OCI-LY1 (cell line): ENCODE results near the gene PXDC1.

Source experiments
- H2AFZ ChIP-seq: fragments of 200-600 bp; sonication (generic), shearing (Covaris generic); 2 replicates; pipeline ENCODE4 v1.6.0; 2014; ENCODE audit warnings: antibody characterized with exemption, mild to moderate bottlenecking, low read length
- H3F3A ChIP-seq: fragments of 200-600 bp; sonication (generic), shearing (Covaris generic); 2 replicates; pipeline ENCODE4 v1.6.0; 2014; ENCODE audit warnings: mild to moderate bottlenecking, antibody characterized with exemption, low read length, moderate library complexity; ENCODE audit not compliant: insufficient read depth
- H3K27ac ChIP-seq: fragments of 200-600 bp; sonication (generic); 2 replicates; pipeline ENCODE4 v1.5.1; 2014; ENCODE audit warnings: low read length, mixed run types, mild to moderate bottlenecking, low read depth; ENCODE audit not compliant: poor library complexity, severe bottlenecking
- H3K27me3 ChIP-seq: fragments of 200-600 bp; sonication (generic); 2 replicates; pipeline ENCODE4 v1.6.0; 2014; ENCODE audit warnings: antibody characterized with exemption, mild to moderate bottlenecking, low read length, moderate library complexity; ENCODE audit not compliant: insufficient read depth
- H3K36me3 ChIP-seq: fragments of 200-600 bp; sonication (generic); 2 replicates; pipeline ENCODE4 v1.6.1; 2014; ENCODE audit warnings: mild to moderate bottlenecking, antibody characterized with exemption, low read length, moderate library complexity, mixed read lengths; ENCODE audit not compliant: insufficient read depth
- H3K4me1 ChIP-seq: fragments of 200-600 bp; sonication (generic); 2 replicates; pipeline ENCODE4 v1.5.1; 2014; ENCODE audit warnings: mild to moderate bottlenecking, low read length, moderate library complexity; ENCODE audit not compliant: insufficient read depth, severe bottlenecking
- H3K4me2 ChIP-seq: fragments of 200-600 bp; sonication (generic), shearing (Covaris generic); 2 replicates; pipeline ENCODE4 v1.6.1; 2014; ENCODE audit warnings: low read length
- H3K4me3 ChIP-seq: fragments of 200-600 bp; sonication (generic); 2 replicates; pipeline ENCODE4 v1.5.1; 2014; ENCODE audit warnings: low read length, low read depth, mild to moderate bottlenecking, mixed read lengths; ENCODE audit not compliant: poor library complexity, severe bottlenecking
- H3K79me2 ChIP-seq: fragments of 200-600 bp; shearing (Covaris generic); 2 replicates; pipeline ENCODE4 v1.6.1; 2016; ENCODE audit warnings: mixed run types, low read length, mixed read lengths; ENCODE audit not compliant: insufficient read depth
- H3K9ac ChIP-seq: fragments of 200-600 bp; sonication (generic), shearing (Covaris generic); 2 replicates; pipeline ENCODE4 v1.6.1; 2014; ENCODE audit warnings: mild to moderate bottlenecking, low read length, mixed read lengths
- H3K9me2 ChIP-seq: fragments of 200-600 bp; sonication (generic), shearing (Covaris generic); 2 replicates; pipeline ENCODE4 v1.6.1; 2014; ENCODE audit warnings: low read depth, mild to moderate bottlenecking, low read length, mixed read lengths
- H3K9me3 ChIP-seq: fragments of 200-600 bp; shearing (Covaris generic); 2 replicates; pipeline ENCODE4 v1.6.1; 2014; ENCODE audit warnings: low read length, mixed read lengths
- H4K20me1 ChIP-seq: fragments of 200-600 bp; sonication (generic), shearing (Covaris generic); 2 replicates; pipeline ENCODE4 v1.6.0; 2016; ENCODE audit warnings: mild to moderate bottlenecking, low read length; ENCODE audit not compliant: insufficient read depth
- CTCF ChIP-seq: fragments of 200-600 bp; sonication (generic), shearing (Covaris generic); IDR thresholded peaks from 2 replicates; pipeline ENCODE4 v1.5.1; 2017; ENCODE audit warnings: mild to moderate bottlenecking, antibody characterized with exemption, low read length, moderate library complexity, mixed read lengths
- EZH2 ChIP-seq: fragments of 200-600 bp; sonication (generic), shearing (Covaris generic); IDR thresholded peaks from 2 replicates; pipeline ENCODE4 v1.8.0; 2017; ENCODE audit warnings: borderline replicate concordance, mixed run types, mild to moderate bottlenecking, antibody characterized with exemption, low read length, moderate library complexity, mixed read lengths

The PXDC1 gene

DNA sequence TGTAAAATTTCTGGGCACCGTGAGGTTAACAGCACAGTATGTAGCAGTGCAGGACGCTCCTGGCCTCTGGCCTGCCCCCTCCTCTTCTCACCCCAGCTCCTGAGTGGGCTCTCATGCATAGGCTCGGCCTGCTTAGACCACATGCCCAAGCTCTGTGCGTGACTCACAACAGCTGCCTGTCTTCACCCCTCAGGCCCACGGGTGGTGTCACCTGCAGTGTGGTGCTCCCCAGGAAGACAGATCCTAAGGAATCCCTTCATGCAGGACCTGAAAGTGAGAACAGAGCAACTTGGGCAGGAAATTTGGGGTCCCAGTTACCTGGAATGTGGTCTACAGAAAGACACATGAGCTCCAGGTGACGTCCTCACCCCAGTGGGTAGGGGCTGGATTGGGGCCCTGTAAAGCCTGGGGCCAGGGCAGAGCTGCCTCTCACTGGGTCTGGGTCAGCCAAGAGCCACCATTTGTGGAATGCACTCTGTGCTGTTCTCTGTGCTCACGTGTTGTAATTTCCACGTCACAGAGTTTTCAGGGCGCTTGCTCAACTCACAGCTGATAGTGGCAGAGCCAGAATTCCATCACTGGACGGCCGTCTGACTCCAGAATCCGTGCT is 37.0 kb upstream of the PXDC1 start:
- H3K9me2 ChIP-seq: no peaks in the 10 kb centered on the region
- no peaks in the 10 kb centered on the region for H3K36me3 ChIP-seq
- H3K79me2 ChIP-seq: no peaks in the 10 kb centered on the region
- TF ChIP-seq CTCF: no peak
- H3K27me3 ChIP-seq: 0 out of 2 replicates have a peak, but pooled peaks cover 9% of the 10 kb centered on the region
- no peaks in the 10 kb centered on the region for H3F3A ChIP-seq
- H3K4me1 ChIP-seq: no peaks in the 10 kb centered on the region
- no peaks in the 10 kb centered on the region for H4K20me1 ChIP-seq
- H3K9me3 ChIP-seq: no peaks in the 10 kb centered on the region
- H2AFZ ChIP-seq: no peak overlapping the region
- H3K27ac ChIP-seq: no peak overlapping the region
- no peak overlapping the region for H3K4me3 ChIP-seq
- H3K9ac ChIP-seq: no peak overlapping the region
- no peak overlapping the region for H3K4me2 ChIP-seq

- Histone ChIP-seq H3K4me2 (no peak overlapping the region), H3K9me3 (no peaks in the 10 kb centered on the region), H3K79me2 (no peaks in the 10 kb centered on the region), H2AFZ (no peak overlapping the region), H3F3A (no peaks in the 10 kb centered on the region), H3K4me3 (no peak overlapping the region), H3K4me1 (no peaks in the 10 kb centered on the region), H4K20me1 (no peaks in the 10 kb centered on the region), H3K9ac (no peak overlapping the region), H3K9me2 (no peaks in the 10 kb centered on the region), H3K36me3 (no peaks in the 10 kb centered on the region), H3K27ac (no peak overlapping the region), H3K27me3 (peaks cover 6% of the 10 kb centered on the region; the same call in 1 of the 2 replicates)
- TF ChIP-seq EZH2 (no peak), CTCF (no peak)
These were observed 34.6 kb upstream of the PXDC1 start for GRCh38 chr6:3786141-3786540.

GRCh38 chr6:3785745-3786098 is 34.2 kb upstream of the PXDC1 start:
- no peak overlapping the region for H3K27ac ChIP-seq
- no peak overlapping the region for H3K4me3 ChIP-seq
- H3K4me2 ChIP-seq: no peak overlapping the region
- no peaks in the 10 kb centered on the region for H3K9me3 ChIP-seq
- H3K79me2 ChIP-seq: no peaks in the 10 kb centered on the region
- H3K4me1 ChIP-seq: no peaks in the 10 kb centered on the region
- H2AFZ ChIP-seq: no peak overlapping the region
- no peaks in the 10 kb centered on the region for H3K9me2 ChIP-seq
- no peak overlapping the region for H3K9ac ChIP-seq
- no peak for TF ChIP-seq EZH2
- TF ChIP-seq CTCF: no peak
- no peaks in the 10 kb centered on the region for H4K20me1 ChIP-seq
- H3F3A ChIP-seq: no peaks in the 10 kb centered on the region
- peaks cover 6% of the 10 kb centered on the region; the same call in 1 of the 2 replicates for H3K27me3 ChIP-seq
- H3K36me3 ChIP-seq: no peaks in the 10 kb centered on the region
